Amniotic epithelial cell (primary cell): ENCODE data around the gene FAM216B.

Source experiments
- DNase-seq: peaks from one replicate; pipeline ENCODE4 v3.0.0-alpha.2; 2010; ENCODE audit warnings: low read depth

FAM216B gene

GRCh38 chr13:42781352-42781751 lies at the start of gene FAM216B:
Gene FAM216B (plus strand): TSS chr13:42781584. CDS start chr13:42784068, 2,484 bp downstream.
- peak; percentile 80 for DNase-seq

GRCh38 chr13:42732073-42732472 lies 49.3 kb upstream of the FAM216B start:
- no peak for DNase-seq

GRCh38 chr13:42733046-42733445 lies 48.3 kb upstream of the FAM216B start:
- DNase-seq, result no peak

GRCh38 chr13:42735010-42735409 lies 46.4 kb upstream of the FAM216B start:
- DNase-seq, result no peak

GRCh38 chr13:42740753-42741152 lies 40.6 kb upstream of the FAM216B start:
- DNase-seq, result peak; percentile 36

GRCh38 chr13:42741914-42742313 lies 39.5 kb upstream of the FAM216B start:
- no peak for DNase-seq

GRCh38 chr13:42745655-42746054 lies 35.7 kb upstream of the FAM216B start:
- peak; percentile 60 for DNase-seq

GRCh38 chr13:42746866-42747265 lies 34.5 kb upstream of the FAM216B start:
- DNase-seq, result peak; percentile 64

GRCh38 chr13:42747399-42747873 lies 33.9 kb upstream of the FAM216B start:
- DNase-seq, result peak; percentile 99

- no peak for DNase-seq
Measured at GRCh38 chr13:42750794-42751193, 30.6 kb upstream of the FAM216B start.

GRCh38 chr13:42751693-42752092 lies 29.7 kb upstream of the FAM216B start:
- no peak for DNase-seq

- DNase-seq, result no peak
Measured at GRCh38 chr13:42752731-42753130, 28.7 kb upstream of the FAM216B start.

GRCh38 chr13:42753697-42754096 lies 27.7 kb upstream of the FAM216B start:
- DNase-seq, result no peak

GRCh38 chr13:42754801-42755510 lies 26.4 kb upstream of the FAM216B start:
- no peak for DNase-seq

GRCh38 chr13:42757678-42758420 lies 23.5 kb upstream of the FAM216B start:
- no peak for DNase-seq

- DNase-seq, result no peak
Measured at GRCh38 chr13:42758515-42758914, 22.9 kb upstream of the FAM216B start.

GRCh38 chr13:42760951-42761350 lies 20.4 kb upstream of the FAM216B start:
- DNase-seq, result peak; percentile 70

GRCh38 chr13:42762251-42762650 lies 19.1 kb upstream of the FAM216B start:
- peak; percentile 87 for DNase-seq

GRCh38 chr13:42762917-42763316 lies 18.5 kb upstream of the FAM216B start:
- peak; percentile 96 for DNase-seq

GRCh38 chr13:42766016-42766415 lies 15.4 kb upstream of the FAM216B start:
- no peak for DNase-seq

GRCh38 chr13:42769650-42770049 lies 11.7 kb upstream of the FAM216B start:
- no peak for DNase-seq

- peak; percentile 57 for DNase-seq
Measured at GRCh38 chr13:42776558-42776957, 4.8 kb upstream of the FAM216B start.

GRCh38 chr13:42777467-42777866 lies 3.9 kb upstream of the FAM216B start:
- peak; percentile 26 for DNase-seq
